ENCODE data around the gene RNF207. TPM values are rescaled to one million over a fixed set of nuclear protein-coding genes. Genes with fewer than 3 reads are reported as not detected.
A peak's percentile ranks its signal among the peaks of the same experiment; 100 is the strongest.

The RNF207 gene
- total RNA-seq, 1 donor from 2014 or later: 34.5 TPM

DNA sequence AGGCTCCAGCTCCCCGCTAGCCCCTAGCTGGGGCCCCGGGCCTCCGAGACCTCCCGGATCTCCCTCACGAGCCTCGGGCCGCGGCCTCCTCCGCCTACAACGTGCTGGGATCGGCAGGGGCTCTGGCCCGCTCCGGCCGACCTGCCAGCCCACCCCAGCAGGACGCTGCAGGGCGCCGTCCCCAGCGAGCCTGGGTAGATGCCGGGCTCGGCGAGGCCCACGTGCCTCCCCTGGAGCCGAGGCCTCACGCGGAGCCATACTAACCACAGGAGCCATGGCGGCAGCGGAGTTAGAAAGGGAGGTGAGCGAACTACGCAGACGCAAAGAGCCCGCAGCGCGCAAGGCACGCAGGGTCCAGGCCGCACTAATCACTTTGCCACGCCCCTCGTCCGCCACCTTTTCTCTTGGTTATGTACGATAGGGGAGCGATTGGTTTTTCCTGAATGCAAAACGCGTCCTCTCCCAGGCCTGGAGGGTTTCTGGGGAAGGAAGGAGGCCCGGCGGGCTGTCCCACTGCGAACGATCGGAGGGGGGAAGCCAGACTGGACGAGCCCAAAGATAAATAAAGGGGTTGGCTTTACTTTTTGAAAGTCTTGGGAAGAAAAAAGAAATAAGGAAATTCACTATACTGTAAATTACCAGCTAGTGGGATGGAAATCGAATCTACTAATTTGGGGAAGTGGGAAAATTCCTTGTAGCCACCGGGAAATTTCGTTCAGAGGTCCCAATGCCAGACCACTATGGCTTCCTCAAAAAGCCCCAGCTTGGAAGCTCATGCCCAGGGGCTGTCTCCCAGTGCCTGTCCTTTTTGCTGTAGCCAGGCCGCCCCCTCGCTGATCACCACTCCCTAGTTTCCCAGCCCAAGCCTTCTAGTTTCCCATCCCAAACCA is 6.4 kb upstream of the RNF207 start, which contains the start of gene RPL22:
Gene RPL22, minus strand, starts transcription at position 298 of the 890 bp plus-strand sequence. Its CDS starts 22 bp downstream, at position 276.
- peaks cover 32% of the 10 kb centered on the region for H3K4me1 Mint-ChIP-seq (ENCODE audit: unreplicated experiment)
- TF ChIP-seq, protein P1, sequence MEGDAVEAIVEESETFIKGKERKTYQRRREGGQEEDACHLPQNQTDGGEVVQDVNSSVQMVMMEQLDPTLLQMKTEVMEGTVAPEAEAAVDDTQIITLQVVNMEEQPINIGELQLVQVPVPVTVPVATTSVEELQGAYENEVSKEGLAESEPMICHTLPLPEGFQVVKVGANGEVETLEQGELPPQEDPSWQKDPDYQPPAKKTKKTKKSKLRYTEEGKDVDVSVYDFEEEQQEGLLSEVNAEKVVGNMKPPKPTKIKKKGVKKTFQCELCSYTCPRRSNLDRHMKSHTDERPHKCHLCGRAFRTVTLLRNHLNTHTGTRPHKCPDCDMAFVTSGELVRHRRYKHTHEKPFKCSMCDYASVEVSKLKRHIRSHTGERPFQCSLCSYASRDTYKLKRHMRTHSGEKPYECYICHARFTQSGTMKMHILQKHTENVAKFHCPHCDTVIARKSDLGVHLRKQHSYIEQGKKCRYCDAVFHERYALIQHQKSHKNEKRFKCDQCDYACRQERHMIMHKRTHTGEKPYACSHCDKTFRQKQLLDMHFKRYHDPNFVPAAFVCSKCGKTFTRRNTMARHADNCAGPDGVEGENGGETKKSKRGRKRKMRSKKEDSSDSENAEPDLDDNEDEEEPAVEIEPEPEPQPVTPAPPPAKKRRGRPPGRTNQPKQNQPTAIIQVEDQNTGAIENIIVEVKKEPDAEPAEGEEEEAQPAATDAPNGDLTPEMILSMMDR (conservative IDR thresholded peaks at IDR 0.05): no peak
- DNase-seq (ENCODE audit: extremely low spot score, unreplicated experiment): peak; percentile 96
- no peaks in the 10 kb centered on the region for H3K27me3 Mint-ChIP-seq
- H3K9me3 Mint-ChIP-seq: no peaks in the 10 kb centered on the region
- peaks cover 18% of the 10 kb centered on the region for H3K36me3 Mint-ChIP-seq
- H3K27ac Mint-ChIP-seq: peak within 1 kb of the TSS; percentile 98
- peak within 1 kb of the TSS; percentile 90 for H3K4me3 Mint-ChIP-seq

DNA sequence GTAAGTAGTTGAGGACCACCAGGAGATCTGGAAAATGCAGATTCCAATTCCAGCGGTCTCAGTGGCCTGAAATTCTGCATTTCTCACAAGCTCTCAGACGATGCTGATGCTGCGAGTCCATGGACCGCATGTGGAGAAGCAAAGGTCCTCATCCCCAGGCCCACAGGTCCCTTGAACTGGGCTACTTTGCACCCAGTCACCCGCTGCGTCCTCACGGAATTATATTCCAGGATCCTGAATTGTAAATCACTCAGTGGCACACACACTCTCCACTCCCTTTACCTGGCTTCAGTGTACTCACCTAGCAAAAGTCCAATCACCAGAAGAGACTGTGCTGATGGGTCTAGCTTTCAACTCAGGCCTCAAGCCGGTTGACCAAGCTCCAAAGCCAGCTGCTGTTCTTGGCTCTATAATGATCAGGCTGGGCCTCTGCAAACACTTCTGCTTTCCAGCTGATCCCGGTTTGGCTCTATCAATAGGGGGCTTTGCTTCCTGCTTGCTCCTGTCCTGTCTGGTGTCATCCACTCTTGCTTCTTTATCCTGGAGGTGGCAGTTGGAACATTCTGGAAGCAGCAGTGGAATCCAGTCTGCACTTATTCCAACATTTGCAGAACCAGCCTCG is 5.6 kb upstream of the RNF207 start:
- no peaks in the 10 kb centered on the region for H3K9me3 Mint-ChIP-seq
- H3K4me1 Mint-ChIP-seq (ENCODE audit: unreplicated experiment): peaks cover 35% of the 10 kb centered on the region
- TF ChIP-seq, protein P1 (conservative IDR thresholded peaks at IDR 0.05): no peak
- peak overlapping the region; percentile 90 for H3K4me3 Mint-ChIP-seq
- DNase-seq (ENCODE audit: extremely low spot score, unreplicated experiment): no peak
- H3K36me3 Mint-ChIP-seq: peaks cover 18% of the 10 kb centered on the region
- no peaks in the 10 kb centered on the region for H3K27me3 Mint-ChIP-seq
- peak overlapping the region; percentile 98 for H3K27ac Mint-ChIP-seq

DNA sequence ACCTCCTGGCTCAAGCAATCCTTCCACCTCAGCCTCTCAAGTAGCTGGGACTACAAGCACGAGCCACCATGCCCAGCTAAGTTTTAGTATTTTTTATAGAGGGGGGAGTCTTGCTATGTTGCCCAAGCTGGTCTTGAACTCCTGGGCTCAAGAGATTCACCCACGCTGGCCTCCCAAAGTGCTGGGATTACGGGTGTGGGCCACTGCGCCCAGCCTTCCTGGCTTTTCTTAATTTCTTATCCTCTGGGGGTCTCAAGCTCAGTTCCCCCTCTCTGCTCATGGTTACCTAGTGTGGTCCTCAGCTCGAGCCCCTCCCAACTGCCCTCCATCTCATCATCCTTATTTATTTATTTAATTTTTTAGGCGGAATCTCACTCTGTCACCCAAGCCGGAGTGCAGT is 3.7 kb upstream of the RNF207 start:
- Mint-ChIP-seq H3K27me3 (peaks cover 3% of the 10 kb centered on the region), H3K4me3 (no peak overlapping the region), H3K36me3 (peaks cover 9% of the 10 kb centered on the region), H3K4me1 (ENCODE audit: unreplicated experiment) (peaks cover 25% of the 10 kb centered on the region), H3K9me3 (no peaks in the 10 kb centered on the region), H3K27ac (no peak overlapping the region)
- no peak for DNase-seq (ENCODE audit: extremely low spot score, unreplicated experiment)
- TF ChIP-seq, protein P1 (conservative IDR thresholded peaks at IDR 0.05): no peak

DNA sequence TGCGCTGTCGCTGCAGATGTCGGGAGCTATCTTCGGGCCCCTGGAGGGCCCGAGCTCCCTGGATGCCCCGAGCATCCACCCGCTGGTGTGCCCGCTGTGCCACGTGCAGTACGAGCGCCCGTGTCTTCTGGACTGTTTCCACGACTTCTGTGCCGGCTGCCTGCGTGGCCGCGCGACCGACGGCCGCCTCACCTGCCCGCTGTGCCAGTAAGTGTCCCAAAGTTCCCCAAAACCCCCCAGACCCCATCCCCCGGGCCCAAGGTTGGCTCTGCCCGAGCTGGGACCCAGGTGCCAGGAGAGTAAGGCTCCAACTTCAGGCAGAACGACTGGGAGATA is 569 bp downstream of the RNF207 start:
- Mint-ChIP-seq H3K9me3 (no peaks in the 10 kb centered on the region), H3K27me3 (peaks cover 3% of the 10 kb centered on the region), H3K4me3 (peak overlapping the region; percentile 72), H3K4me1 (ENCODE audit: unreplicated experiment) (peaks cover 3% of the 10 kb centered on the region), H3K27ac (no peak overlapping the region), H3K36me3 (no peaks in the 10 kb centered on the region)
- TF ChIP-seq, protein P1 (conservative IDR thresholded peaks at IDR 0.05): no peak
- DNase-seq (ENCODE audit: extremely low spot score, unreplicated experiment): no peak

DNA sequence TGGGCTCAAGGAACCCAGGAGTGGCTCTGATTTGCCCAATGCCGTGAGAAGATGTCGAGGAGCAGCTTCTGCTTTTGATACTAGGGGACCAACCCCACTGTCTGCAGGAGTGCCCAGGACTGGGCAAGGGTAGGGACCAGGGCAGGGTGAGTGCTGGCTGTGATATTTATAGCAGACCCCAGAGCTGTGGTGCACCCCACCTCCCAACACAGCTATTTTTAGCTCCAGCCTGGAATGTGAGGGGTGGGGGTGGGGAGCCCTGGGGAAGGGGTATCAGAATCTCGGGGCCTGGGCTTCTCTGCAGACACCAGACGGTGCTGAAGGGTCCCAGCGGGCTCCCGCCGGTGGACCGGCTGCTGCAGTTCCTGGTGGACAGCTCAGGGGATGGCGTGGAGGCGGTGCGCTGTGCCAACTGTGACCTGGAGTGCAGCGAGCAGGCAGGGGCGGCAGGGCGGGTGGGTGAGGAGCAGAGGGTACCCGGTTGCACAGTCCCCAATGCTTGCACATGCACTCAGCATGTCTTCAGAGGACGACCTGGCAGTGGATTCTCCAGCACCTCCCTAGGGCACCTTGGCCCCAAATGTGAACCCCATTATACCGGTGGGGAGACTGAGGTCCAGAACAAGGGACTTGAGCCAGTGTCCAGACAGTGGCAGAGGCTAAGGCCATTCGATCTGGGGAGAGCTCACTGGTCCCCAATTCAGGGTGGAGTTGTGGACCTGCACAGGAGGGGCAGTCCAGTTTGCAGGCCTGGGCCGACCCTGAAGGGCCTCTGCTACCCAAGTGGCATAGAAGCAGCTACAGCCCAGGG is 1.4 kb downstream of the RNF207 start:
- H3K27ac Mint-ChIP-seq: no peak overlapping the region
- H3K36me3 Mint-ChIP-seq: peaks cover 4% of the 10 kb centered on the region
- TF ChIP-seq, protein P1 (conservative IDR thresholded peaks at IDR 0.05): no peak
- H3K9me3 Mint-ChIP-seq: no peaks in the 10 kb centered on the region
- peaks cover 3% of the 10 kb centered on the region for H3K4me1 Mint-ChIP-seq (ENCODE audit: unreplicated experiment)
- DNase-seq (ENCODE audit: extremely low spot score, unreplicated experiment): no peak
- H3K4me3 Mint-ChIP-seq: peak overlapping the region; percentile 72
- peaks cover 3% of the 10 kb centered on the region for H3K27me3 Mint-ChIP-seq
